Thyroid gland (tissue), 4 donors: Measurements from ENCODE around the gene DDI1.

Experiments
- CTCF ChIP-seq, 6 experiments: fragments of 200-600 bp in 3 of 6; fragments of 450-650 bp in 3 of 6; sonication (generic) in 3 of 6; IDR thresholded peaks; one replicate each; pipeline ENCODE4 v1.5.1; 2016 to 2019; ENCODE audit warnings: antibody characterized with exemption in 6 of 6, mild to moderate bottlenecking in 2 of 6, inconsistent platforms in 1 of 6, moderate library complexity in 1 of 6
- POLR2A ChIP-seq, 2 donors: fragments of 450-650 bp; IDR thresholded peaks; one replicate each; pipeline ENCODE4 v1.6.1; 2017; ENCODE audit warnings: antibody characterized with exemption in 2 of 2, mild to moderate bottlenecking in 2 of 2, moderate library complexity in 1 of 2

GRCh38 chr11:103994518-103994917, 41.9 kb upstream of the DDI1 start:
- no peak for TF ChIP-seq CTCF (IDR thresholded peaks at IDR 0.05)
- TF ChIP-seq POLR2A (IDR thresholded peaks at IDR 0.05), result no peak
